Tibial nerve (tissue), 4 donors: ENCODE measurements around the gene GAREM1. TPM values are rescaled to one million over a fixed set of nuclear protein-coding genes. Genes with fewer than 3 reads are reported as not detected.

ENCODE experiments used
- DNase-seq, 2 donors: peaks; one replicate each; pipeline ENCODE4 v3.0.0-alpha.2; 2019; ENCODE audit warnings: low spot score in 2 of 2
- H3K27ac ChIP-seq, 4 donors: fragments of 200-600 bp; sonication (generic) in 3 of 4; one replicate each; pipeline ENCODE4 v1.5.1; 2017 to 2019; ENCODE audit warnings: mild to moderate bottlenecking in 1 of 4
- H3K27me3 ChIP-seq, 2 donors: fragments of 200-600 bp; sonication (generic) in 1 of 2; one replicate each; pipeline versions ENCODE4 v1.5.1 to v1.6.0; 2017 to 2019
- H3K36me3 ChIP-seq, 3 donors: fragments of 200-600 bp; sonication (generic); one replicate each; pipeline ENCODE4 v1.5.1; 2018 to 2019
- H3K4me1 ChIP-seq, 4 donors: fragments of 200-600 bp; sonication (generic) in 3 of 4; one replicate each; pipeline ENCODE4 v1.5.1; 2017 to 2019
- H3K4me3 ChIP-seq, 4 donors: fragments of 200-600 bp; sonication (generic) in 3 of 4; one replicate each; pipeline ENCODE4 v1.5.1; 2017 to 2019; ENCODE audit warnings: mild to moderate bottlenecking in 1 of 4, moderate library complexity in 1 of 4
- H3K9me3 ChIP-seq, 4 donors: fragments of 200-600 bp; sonication (generic) in 3 of 4; one replicate each; pipeline ENCODE4 v1.5.1; 2017 to 2019
- EP300 ChIP-seq, 2 donors: sonication (generic); formaldehyde crosslinking; IDR thresholded peaks; one replicate each; pipeline ENCODE4 v1.6.1; 2017; ENCODE audit warnings: antibody characterized with exemption in 2 of 2, mild to moderate bottlenecking in 1 of 2
- POLR2A ChIP-seq, 2 donors: fragments of 450-650 bp; IDR thresholded peaks; one replicate each; pipeline ENCODE4 v1.6.1; 2017; ENCODE audit warnings: antibody characterized with exemption in 2 of 2, mild to moderate bottlenecking in 2 of 2, moderate library complexity in 2 of 2
- WGBS, 2 donors: methylation state at CpG; one replicate each; pipeline ENCODE4 v1.1.5; 2018; 5-methylcytosine and 5-hydroxymethylcytosine counted together
- total RNA-seq, 4 donors: library from RNA; depleted of rRNA; stranded (reverse); fragments of >200 nt; gene quantifications; one replicate each; pipeline ENCODE4 v1.1.0, GENCODE V29; 2016
- TF ChIP-seq, protein P1 (sequence below), 5 experiments: fragments of 200-600 bp in 3 of 5; fragments of 450-650 bp in 2 of 5; sonication (generic) in 3 of 5; IDR thresholded peaks; one replicate each; pipeline ENCODE4 v1.5.1; 2016 to 2019; ENCODE audit warnings: antibody characterized with exemption in 5 of 5, mild to moderate bottlenecking in 3 of 5, moderate library complexity in 2 of 5

The GAREM1 gene
- total RNA-seq, 4 donors from 2014 or later, result 25.1 to 33.0 (median 30.7) TPM

DNA sequence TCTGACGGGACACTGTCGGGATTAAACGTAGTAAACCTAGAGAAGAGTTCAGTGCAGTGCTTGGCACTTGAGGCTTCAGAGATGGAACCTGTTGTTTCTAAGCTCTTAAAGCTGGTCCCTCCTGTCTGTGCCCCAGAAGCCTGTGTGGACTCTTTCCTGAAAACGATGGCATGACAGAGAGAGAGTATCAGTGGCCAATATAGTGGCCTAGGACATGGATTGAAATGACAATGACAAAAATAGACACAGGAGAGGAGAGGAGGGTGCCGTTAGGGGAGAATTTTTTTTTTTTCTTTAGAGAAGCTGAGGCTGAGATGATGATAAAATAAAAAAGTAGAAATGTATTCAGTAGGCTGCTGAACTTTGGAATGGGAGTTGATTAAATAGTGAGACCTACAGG lies 138.0 kb downstream of the GAREM1 start:
- Histone ChIP-seq H3K27ac (no peak overlapping the region), H3K36me3 (no peaks in the 10 kb centered on the region), H3K4me1 (peaks cover 0 to 27% (median 5%) of the 10 kb centered on the region in 4 donors), H3K27me3 (no peaks in the 10 kb centered on the region), H3K4me3 (no peak overlapping the region), H3K9me3 (no peaks in the 10 kb centered on the region)
- 78 to 91% methylated on average over 5 of the region's 5 CpGs for WGBS, 2 donors
- DNase-seq, result no peak
- no peak for TF ChIP-seq EP300 (IDR thresholded peaks at IDR 0.05)
- TF ChIP-seq, protein P1, sequence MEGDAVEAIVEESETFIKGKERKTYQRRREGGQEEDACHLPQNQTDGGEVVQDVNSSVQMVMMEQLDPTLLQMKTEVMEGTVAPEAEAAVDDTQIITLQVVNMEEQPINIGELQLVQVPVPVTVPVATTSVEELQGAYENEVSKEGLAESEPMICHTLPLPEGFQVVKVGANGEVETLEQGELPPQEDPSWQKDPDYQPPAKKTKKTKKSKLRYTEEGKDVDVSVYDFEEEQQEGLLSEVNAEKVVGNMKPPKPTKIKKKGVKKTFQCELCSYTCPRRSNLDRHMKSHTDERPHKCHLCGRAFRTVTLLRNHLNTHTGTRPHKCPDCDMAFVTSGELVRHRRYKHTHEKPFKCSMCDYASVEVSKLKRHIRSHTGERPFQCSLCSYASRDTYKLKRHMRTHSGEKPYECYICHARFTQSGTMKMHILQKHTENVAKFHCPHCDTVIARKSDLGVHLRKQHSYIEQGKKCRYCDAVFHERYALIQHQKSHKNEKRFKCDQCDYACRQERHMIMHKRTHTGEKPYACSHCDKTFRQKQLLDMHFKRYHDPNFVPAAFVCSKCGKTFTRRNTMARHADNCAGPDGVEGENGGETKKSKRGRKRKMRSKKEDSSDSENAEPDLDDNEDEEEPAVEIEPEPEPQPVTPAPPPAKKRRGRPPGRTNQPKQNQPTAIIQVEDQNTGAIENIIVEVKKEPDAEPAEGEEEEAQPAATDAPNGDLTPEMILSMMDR (IDR thresholded peaks at IDR 0.05), result no peak

- 95 to 97% methylated on average over 4 of the region's 4 CpGs for WGBS, 2 donors
- Histone ChIP-seq H3K27ac (no peak overlapping the region), H3K4me3 (no peak overlapping the region), H3K4me1 (peaks cover 0 to 51% (median 11%) of the 10 kb centered on the region in 4 donors), H3K9me3 (no peaks in the 10 kb centered on the region), H3K27me3 (no peaks in the 10 kb centered on the region), H3K36me3 (no peaks in the 10 kb centered on the region)
- TF ChIP-seq EP300 (IDR thresholded peaks at IDR 0.05), result no peak
- TF ChIP-seq, protein P1 (IDR thresholded peaks at IDR 0.05), result no peak
- TF ChIP-seq POLR2A (IDR thresholded peaks at IDR 0.05), result no peak
- DNase-seq, result peak in 1 of 2 donors; percentile 3
Observed at GRCh38 chr18:32328974-32329373, 141.7 kb downstream of the GAREM1 start.

DNA sequence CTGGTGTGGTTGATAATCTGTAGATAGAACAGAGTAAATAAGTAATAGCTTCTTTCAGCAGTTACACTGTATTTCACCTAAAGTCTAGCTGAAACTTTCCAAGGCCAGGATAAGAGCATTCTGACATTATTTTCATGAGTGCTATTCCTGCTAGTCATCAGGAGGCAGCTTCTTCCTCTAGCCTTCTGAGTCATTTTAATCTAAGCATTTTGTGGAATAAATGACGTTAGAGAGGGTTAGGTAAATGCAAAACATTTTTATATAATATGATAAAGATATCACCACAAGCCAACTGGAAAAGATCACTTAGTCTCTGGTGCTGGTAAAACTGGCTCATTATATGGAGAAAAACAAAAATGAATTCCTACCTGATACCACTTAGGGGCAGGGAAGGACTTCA lies 142.3 kb downstream of the GAREM1 start:
- H3K27me3 ChIP-seq, result no peaks in the 10 kb centered on the region
- H3K36me3 ChIP-seq, result no peaks in the 10 kb centered on the region
- 84 to 91% methylated on average over 1 of the region's 1 CpG for WGBS, 2 donors
- DNase-seq, result no peak
- H3K27ac ChIP-seq, result no peak overlapping the region
- no peak for TF ChIP-seq EP300 (IDR thresholded peaks at IDR 0.05)
- no peak for TF ChIP-seq POLR2A (IDR thresholded peaks at IDR 0.05)
- TF ChIP-seq, protein P1 (IDR thresholded peaks at IDR 0.05), result no peak
- no peaks in the 10 kb centered on the region for H3K9me3 ChIP-seq
- H3K4me1 ChIP-seq, result peaks cover 0 to 51% (median 13%) of the 10 kb centered on the region in 4 donors
- no peak overlapping the region for H3K4me3 ChIP-seq

- H3K4me3 ChIP-seq, result no peak overlapping the region
- no peaks in the 10 kb centered on the region for H3K9me3 ChIP-seq
- H3K36me3 ChIP-seq, result no peaks in the 10 kb centered on the region
- H3K4me1 ChIP-seq, result peaks cover 0 to 53% (median 13%) of the 10 kb centered on the region in 4 donors
- TF ChIP-seq, protein P1 (IDR thresholded peaks at IDR 0.05), result no peak
- peak in 1 of 2 donors; percentile 45 for TF ChIP-seq EP300 (IDR thresholded peaks at IDR 0.05)
- no peak for TF ChIP-seq POLR2A (IDR thresholded peaks at IDR 0.05)
- no peak for DNase-seq
- 28 to 36% methylated on average over 3 of the region's 3 CpGs for WGBS, 2 donors
- H3K27ac ChIP-seq, result peak overlapping the region in 2 of 4 donors; percentile 10 to 64
- H3K27me3 ChIP-seq, result no peaks in the 10 kb centered on the region
Observed at GRCh38 chr18:32326450-32327308, 144.0 kb downstream of the GAREM1 start.

DNA sequence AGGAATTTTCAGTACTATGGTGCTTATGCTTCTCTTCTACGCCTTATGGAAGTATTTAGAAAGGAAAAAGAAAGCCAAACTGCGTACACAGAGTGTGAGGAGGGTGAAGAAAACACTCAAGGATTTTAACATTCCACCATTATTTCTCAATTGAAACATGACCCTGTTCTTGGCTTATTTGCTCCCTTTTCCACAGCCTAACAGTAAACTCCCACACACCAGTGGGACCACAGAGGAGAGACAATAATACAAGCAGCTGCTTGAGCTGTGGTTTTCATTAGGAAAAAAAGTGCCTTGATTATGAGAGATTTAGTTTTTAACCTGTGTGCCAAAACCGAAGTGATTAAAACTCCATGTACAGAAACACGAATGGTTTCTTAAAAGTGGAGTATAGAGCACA lies 146.5 kb downstream of the GAREM1 start:
- no peaks in the 10 kb centered on the region for H3K27me3 ChIP-seq
- DNase-seq, result no peak
- no peaks in the 10 kb centered on the region for H3K36me3 ChIP-seq
- WGBS, 2 donors, result 24 to 32% methylated on average over 4 of the region's 4 CpGs
- H3K27ac ChIP-seq, result peak overlapping the region; percentile 26 to 81 (median 62)
- peaks cover 0 to 57% (median 14%) of the 10 kb centered on the region in 4 donors for H3K4me1 ChIP-seq
- TF ChIP-seq, protein P1 (IDR thresholded peaks at IDR 0.05), result no peak
- TF ChIP-seq POLR2A (IDR thresholded peaks at IDR 0.05), result no peak
- TF ChIP-seq EP300 (IDR thresholded peaks at IDR 0.05), result no peak
- H3K4me3 ChIP-seq, result peak overlapping the region in 1 of 4 donors; percentile 4
- H3K9me3 ChIP-seq, result no peaks in the 10 kb centered on the region
